Retinal pigment epithelial cell (primary cell): Measurements from ENCODE around the gene DLEC1.
A peak's percentile ranks its signal among the peaks of the same experiment; 100 is the strongest.

Experiments used
- DNase-seq: peaks from one replicate; pipeline ENCODE4 v3.0.0-alpha.2; 2010; ENCODE audit warnings: low read depth
- H3K4me3 ChIP-seq: 2 replicates; pipeline ENCODE4 v1.5.1; 2011; ENCODE audit warnings: mild to moderate bottlenecking, low read length, control low read depth, moderate library complexity
- CTCF ChIP-seq: conservative IDR thresholded peaks from 2 replicates; pipeline ENCODE4 v1.5.1; 2011; ENCODE audit warnings: low read depth, low read length, control low read depth, inconsistent platforms

Gene DLEC1

GRCh38 chr3:38168151-38169026 lies 129.4 kb downstream of the DLEC1 start:
- DNase-seq: peak; percentile 56
- peak overlapping the region; percentile 18 for H3K4me3 ChIP-seq

GRCh38 chr3:38169027-38169317 lies 130.0 kb downstream of the DLEC1 start:
- DNase-seq: no peak
- TF ChIP-seq CTCF: no peak
- H3K4me3 ChIP-seq: no peak overlapping the region

More at GRCh38 chr3:38168151-38169026, 129.4 kb downstream of the DLEC1 start:
- TF ChIP-seq CTCF: no peak

GRCh38 chr3:38170722-38171121 lies 131.7 kb downstream of the DLEC1 start:
- no peak overlapping the region for H3K4me3 ChIP-seq
- no peak for TF ChIP-seq CTCF
- no peak for DNase-seq

- no peak overlapping the region for H3K4me3 ChIP-seq
- TF ChIP-seq CTCF: no peak
- DNase-seq: no peak
Measured at GRCh38 chr3:38171622-38172021, 132.6 kb downstream of the DLEC1 start.
